Tibial nerve (tissue), 4 donors: ENCODE measurements around the gene UBE2F.

Experiments
- EP300 ChIP-seq, 2 donors: sonication (generic); formaldehyde crosslinking; IDR thresholded peaks; one replicate each; pipeline ENCODE4 v1.6.1; 2017; ENCODE audit warnings: antibody characterized with exemption in 2 of 2, mild to moderate bottlenecking in 1 of 2
- POLR2A ChIP-seq, 2 donors: fragments of 450-650 bp; IDR thresholded peaks; one replicate each; pipeline ENCODE4 v1.6.1; 2017; ENCODE audit warnings: antibody characterized with exemption in 2 of 2, mild to moderate bottlenecking in 2 of 2, moderate library complexity in 2 of 2
- TF ChIP-seq, protein P1 (sequence below), 5 experiments: fragments of 200-600 bp in 3 of 5; fragments of 450-650 bp in 2 of 5; sonication (generic) in 3 of 5; IDR thresholded peaks; one replicate each; pipeline ENCODE4 v1.5.1; 2016 to 2019; ENCODE audit warnings: antibody characterized with exemption in 5 of 5, mild to moderate bottlenecking in 3 of 5, moderate library complexity in 2 of 5

DNA sequence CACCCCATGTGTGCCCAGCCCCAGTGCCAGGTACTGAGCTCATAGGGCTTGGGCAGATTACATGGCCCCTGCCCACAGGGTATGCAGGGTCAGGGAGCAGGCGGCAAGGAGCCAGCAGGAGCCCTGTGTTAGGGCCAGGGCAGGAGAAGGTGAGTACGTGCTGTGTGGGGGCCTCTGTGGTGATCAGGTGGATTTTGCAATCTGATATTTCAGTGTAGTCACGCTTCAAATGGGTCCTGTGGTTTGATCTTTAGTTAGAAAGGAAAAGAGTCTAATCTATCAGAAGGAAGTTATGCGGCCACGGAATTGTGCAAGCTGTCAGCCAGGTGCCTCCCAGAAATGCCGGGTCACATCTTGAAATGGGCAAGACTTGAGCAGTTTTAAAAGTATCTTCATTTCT is 13.9 kb downstream of the UBE2F start:
- TF ChIP-seq POLR2A (IDR thresholded peaks at IDR 0.05) (no peak), EP300 (IDR thresholded peaks at IDR 0.05) (no peak)
- TF ChIP-seq, protein P1, sequence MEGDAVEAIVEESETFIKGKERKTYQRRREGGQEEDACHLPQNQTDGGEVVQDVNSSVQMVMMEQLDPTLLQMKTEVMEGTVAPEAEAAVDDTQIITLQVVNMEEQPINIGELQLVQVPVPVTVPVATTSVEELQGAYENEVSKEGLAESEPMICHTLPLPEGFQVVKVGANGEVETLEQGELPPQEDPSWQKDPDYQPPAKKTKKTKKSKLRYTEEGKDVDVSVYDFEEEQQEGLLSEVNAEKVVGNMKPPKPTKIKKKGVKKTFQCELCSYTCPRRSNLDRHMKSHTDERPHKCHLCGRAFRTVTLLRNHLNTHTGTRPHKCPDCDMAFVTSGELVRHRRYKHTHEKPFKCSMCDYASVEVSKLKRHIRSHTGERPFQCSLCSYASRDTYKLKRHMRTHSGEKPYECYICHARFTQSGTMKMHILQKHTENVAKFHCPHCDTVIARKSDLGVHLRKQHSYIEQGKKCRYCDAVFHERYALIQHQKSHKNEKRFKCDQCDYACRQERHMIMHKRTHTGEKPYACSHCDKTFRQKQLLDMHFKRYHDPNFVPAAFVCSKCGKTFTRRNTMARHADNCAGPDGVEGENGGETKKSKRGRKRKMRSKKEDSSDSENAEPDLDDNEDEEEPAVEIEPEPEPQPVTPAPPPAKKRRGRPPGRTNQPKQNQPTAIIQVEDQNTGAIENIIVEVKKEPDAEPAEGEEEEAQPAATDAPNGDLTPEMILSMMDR (IDR thresholded peaks at IDR 0.05) = no peak
